Fibroblast of lung (primary cell): ENCODE data around the gene FAM20C.

ENCODE experiments used
- CTCF ChIP-seq, 2 donors: IDR thresholded peaks in 1 of 2; conservative IDR thresholded peaks in 1 of 2; 1 replicate in 1 of 2; 2 replicates in 1 of 2; pipeline ENCODE4 v1.5.1; 2011 to 2012; ENCODE audit warnings: low read length in 2 of 2, control low read depth in 1 of 2, inconsistent platforms in 1 of 2, low read depth in 1 of 2, mild to moderate bottlenecking in 1 of 2
- EZH2 ChIP-seq: IDR thresholded peaks from 2 replicates; pipeline ENCODE4 v1.5.1; 2012; ENCODE audit warnings: low read length, control low read depth, mild to moderate bottlenecking; ENCODE audit errors: missing control alignments

DNA sequence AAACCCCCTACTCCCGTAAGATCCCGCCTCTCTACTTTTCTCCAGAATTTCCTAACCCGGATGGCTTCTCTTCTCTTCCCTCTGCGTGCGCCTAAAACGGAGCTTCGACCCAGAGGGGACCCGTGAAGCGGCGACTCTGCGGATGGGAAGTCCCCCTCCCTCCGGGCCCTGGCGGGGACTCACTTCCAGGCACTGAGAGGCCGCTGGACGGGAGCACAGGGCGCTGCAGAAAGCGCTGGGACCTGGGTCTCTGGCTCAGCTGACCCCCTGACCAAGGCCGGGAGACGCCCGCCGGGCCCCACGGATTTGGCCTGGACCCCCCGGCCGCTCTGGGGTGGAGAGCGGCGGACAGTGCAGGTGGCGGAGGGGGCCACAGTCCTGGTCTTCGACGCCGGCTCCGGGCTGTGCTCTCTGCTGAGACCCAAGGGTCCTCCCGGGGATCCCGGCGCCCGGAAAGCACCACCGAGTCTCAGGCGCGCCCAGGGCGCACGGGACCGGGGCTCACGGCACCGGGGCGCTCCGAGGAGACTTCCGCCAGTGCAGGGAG lies 96.9 kb downstream of the FAM20C start:
- no peak for TF ChIP-seq CTCF (conservative IDR thresholded peaks at IDR 0.05 in 1 of 2, IDR thresholded peaks at IDR 0.05 in 1 of 2; ENCODE audit: low read depth in 1 of 2, low read length in 2 of 2)
- peak; percentile 51 for TF ChIP-seq EZH2
